ENCODE measurements around the gene RANBP1. TPM values are rescaled to one million over a fixed set of nuclear protein-coding genes. Genes with fewer than 3 reads are reported as not detected.

The RANBP1 gene
- total and polyA plus RNA-seq, 2 of the 13 experiments (the other 11 are each of a cell fraction or from before 2014, with no cell fraction given), result 181 to 492 TPM

DNA sequence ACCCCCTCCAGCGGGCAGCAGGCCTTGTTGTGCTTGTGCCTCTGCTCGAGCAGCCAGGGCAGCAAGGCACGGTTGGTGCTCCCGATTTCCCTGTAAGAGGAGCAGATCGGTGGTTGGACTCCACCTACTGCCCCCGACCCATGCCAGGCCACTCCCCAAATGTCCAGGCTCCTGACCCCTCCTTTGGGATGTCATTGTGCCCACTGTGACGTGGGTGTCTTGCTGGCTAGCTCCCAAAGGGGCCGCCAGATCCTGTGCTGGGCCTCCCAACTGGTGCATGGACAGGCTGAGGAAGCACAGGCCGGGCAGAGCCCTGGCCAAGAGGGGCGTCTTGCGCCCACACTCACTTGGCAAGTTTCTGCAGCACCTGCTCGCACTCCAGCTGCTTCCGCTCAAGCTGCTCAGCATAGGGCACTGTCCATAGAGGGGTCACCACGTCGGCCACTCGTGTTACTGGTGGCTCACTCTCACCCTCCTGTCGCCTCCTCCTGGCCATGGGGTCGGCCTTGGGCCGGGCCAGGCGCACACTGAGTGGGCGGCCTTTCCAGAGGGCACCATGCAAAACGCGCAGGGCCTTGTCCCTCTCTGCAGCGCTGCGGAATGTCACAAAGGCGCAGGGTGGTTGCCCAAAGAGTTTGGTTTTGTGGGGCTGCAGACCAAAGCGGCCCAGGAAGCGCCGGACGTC, at the start of gene RANBP1 (continued):
- TF ChIP-seq, protein P1, sequence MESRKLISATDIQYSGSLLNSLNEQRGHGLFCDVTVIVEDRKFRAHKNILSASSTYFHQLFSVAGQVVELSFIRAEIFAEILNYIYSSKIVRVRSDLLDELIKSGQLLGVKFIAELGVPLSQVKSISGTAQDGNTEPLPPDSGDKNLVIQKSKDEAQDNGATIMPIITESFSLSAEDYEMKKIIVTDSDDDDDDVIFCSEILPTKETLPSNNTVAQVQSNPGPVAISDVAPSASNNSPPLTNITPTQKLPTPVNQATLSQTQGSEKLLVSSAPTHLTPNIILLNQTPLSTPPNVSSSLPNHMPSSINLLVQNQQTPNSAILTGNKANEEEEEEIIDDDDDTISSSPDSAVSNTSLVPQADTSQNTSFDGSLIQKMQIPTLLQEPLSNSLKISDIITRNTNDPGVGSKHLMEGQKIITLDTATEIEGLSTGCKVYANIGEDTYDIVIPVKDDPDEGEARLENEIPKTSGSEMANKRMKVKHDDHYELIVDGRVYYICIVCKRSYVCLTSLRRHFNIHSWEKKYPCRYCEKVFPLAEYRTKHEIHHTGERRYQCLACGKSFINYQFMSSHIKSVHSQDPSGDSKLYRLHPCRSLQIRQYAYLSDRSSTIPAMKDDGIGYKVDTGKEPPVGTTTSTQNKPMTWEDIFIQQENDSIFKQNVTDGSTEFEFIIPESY (CRISPR knock-in tag; IDR thresholded peaks at IDR 0.05), result peak; percentile 71; the same call in 1 of the 2 replicates
- TF ChIP-seq HOXA9 (CRISPR knock-in tag; IDR thresholded peaks at IDR 0.05; ENCODE audit: borderline replicate concordance) (0 out of 2 replicates have a peak, but pooled peaks have one; percentile 44), ZNF687 (CRISPR knock-in tag; IDR thresholded peaks at IDR 0.05) (peak; percentile 19; the same call in 1 of the 2 replicates), ZBTB38 (CRISPR knock-in tag; IDR thresholded peaks at IDR 0.05) (peak; percentile 87), NR2F2 (IDR thresholded peaks at IDR 0.05; ENCODE audit: borderline replicate concordance, low read depth) (no peak), GMEB2 (CRISPR knock-in tag; IDR thresholded peaks at IDR 0.05; ENCODE audit: low read depth) (no peak), ZNF674 (CRISPR knock-in tag; IDR thresholded peaks at IDR 0.05; ENCODE audit: low read depth) (no peak), YY1 (IDR thresholded peaks at IDR 0.05; ENCODE audit: insufficient read depth, insufficient replicate concordance, low read depth, low read length) (no peak), SIX1 (CRISPR knock-in tag; IDR thresholded peaks at IDR 0.05; ENCODE audit: borderline replicate concordance) (no peak), ZNF770 (CRISPR knock-in tag; IDR thresholded peaks at IDR 0.05) (no peak), ETV6 (CRISPR knock-in tag; conservative IDR thresholded peaks at IDR 0.05) (no peak)
- TF ChIP-seq, protein P2, sequence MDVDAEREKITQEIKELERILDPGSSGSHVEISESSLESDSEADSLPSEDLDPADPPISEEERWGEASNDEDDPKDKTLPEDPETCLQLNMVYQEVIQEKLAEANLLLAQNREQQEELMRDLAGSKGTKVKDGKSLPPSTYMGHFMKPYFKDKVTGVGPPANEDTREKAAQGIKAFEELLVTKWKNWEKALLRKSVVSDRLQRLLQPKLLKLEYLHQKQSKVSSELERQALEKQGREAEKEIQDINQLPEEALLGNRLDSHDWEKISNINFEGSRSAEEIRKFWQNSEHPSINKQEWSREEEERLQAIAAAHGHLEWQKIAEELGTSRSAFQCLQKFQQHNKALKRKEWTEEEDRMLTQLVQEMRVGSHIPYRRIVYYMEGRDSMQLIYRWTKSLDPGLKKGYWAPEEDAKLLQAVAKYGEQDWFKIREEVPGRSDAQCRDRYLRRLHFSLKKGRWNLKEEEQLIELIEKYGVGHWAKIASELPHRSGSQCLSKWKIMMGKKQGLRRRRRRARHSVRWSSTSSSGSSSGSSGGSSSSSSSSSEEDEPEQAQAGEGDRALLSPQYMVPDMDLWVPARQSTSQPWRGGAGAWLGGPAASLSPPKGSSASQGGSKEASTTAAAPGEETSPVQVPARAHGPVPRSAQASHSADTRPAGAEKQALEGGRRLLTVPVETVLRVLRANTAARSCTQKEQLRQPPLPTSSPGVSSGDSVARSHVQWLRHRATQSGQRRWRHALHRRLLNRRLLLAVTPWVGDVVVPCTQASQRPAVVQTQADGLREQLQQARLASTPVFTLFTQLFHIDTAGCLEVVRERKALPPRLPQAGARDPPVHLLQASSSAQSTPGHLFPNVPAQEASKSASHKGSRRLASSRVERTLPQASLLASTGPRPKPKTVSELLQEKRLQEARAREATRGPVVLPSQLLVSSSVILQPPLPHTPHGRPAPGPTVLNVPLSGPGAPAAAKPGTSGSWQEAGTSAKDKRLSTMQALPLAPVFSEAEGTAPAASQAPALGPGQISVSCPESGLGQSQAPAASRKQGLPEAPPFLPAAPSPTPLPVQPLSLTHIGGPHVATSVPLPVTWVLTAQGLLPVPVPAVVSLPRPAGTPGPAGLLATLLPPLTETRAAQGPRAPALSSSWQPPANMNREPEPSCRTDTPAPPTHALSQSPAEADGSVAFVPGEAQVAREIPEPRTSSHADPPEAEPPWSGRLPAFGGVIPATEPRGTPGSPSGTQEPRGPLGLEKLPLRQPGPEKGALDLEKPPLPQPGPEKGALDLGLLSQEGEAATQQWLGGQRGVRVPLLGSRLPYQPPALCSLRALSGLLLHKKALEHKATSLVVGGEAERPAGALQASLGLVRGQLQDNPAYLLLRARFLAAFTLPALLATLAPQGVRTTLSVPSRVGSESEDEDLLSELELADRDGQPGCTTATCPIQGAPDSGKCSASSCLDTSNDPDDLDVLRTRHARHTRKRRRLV (CRISPR knock-in tag; IDR thresholded peaks at IDR 0.05), result 0 out of 2 replicates have a peak, but pooled peaks have one; percentile 3
